Measurements from ENCODE around the gene SUCO. TPM values are rescaled to one million over a fixed set of nuclear protein-coding genes. Genes with fewer than 3 reads are reported as not detected.

The SUCO gene
- total and polyA plus RNA-seq, 2 experiments from 2014 or later: 18.0 to 49.8 TPM

DNA sequence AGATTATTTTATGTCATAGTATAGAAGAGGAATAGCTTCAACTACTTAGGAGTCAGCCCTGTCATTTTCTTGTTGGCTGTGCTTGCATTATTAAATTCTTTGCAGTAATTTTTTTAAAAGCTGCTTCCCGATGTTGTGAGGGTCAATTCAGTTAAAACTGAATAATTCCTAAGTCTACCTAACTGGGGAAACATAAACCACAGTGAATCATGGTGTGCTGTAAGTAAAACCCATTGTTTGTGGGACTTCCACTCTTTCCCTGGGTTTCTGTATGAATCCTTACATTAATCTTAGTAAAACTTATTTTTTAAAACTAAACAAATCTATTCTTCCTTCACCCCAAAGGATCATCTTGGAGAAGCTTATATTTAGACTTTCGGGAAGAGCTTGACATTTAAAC is 4.4 kb downstream of the SUCO start:
- no peaks in the 10 kb centered on the region for H3F3A ChIP-seq (replicated peaks; ENCODE audit: low read depth)
- no peaks in the 10 kb centered on the region for H4K20me1 ChIP-seq (replicated peaks; ENCODE audit: insufficient read depth)
- peaks cover 58% of the 10 kb centered on the region for H3K4me1 ChIP-seq (ENCODE audit: insufficient read depth)
- TF ChIP-seq JUNB (IDR thresholded peaks at IDR 0.05; ENCODE audit: unreplicated experiment): no peak
- no peak for TF ChIP-seq ZNF331 (CRISPR knock-in tag; IDR thresholded peaks at IDR 0.05; ENCODE audit: low read depth)
- no peak for TF ChIP-seq POLR2AphosphoS5 (IDR thresholded peaks at IDR 0.05; ENCODE audit: low read depth)
- TF ChIP-seq STAT1 (IDR thresholded peaks at IDR 0.05; ENCODE audit: unreplicated experiment): no peak
- TF ChIP-seq EZH2 (IDR thresholded peaks at IDR 0.05; ENCODE audit: low read depth, unreplicated experiment): no peak
- TF ChIP-seq, protein P1, sequence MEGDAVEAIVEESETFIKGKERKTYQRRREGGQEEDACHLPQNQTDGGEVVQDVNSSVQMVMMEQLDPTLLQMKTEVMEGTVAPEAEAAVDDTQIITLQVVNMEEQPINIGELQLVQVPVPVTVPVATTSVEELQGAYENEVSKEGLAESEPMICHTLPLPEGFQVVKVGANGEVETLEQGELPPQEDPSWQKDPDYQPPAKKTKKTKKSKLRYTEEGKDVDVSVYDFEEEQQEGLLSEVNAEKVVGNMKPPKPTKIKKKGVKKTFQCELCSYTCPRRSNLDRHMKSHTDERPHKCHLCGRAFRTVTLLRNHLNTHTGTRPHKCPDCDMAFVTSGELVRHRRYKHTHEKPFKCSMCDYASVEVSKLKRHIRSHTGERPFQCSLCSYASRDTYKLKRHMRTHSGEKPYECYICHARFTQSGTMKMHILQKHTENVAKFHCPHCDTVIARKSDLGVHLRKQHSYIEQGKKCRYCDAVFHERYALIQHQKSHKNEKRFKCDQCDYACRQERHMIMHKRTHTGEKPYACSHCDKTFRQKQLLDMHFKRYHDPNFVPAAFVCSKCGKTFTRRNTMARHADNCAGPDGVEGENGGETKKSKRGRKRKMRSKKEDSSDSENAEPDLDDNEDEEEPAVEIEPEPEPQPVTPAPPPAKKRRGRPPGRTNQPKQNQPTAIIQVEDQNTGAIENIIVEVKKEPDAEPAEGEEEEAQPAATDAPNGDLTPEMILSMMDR (conservative IDR thresholded peaks at IDR 0.05; ENCODE audit: low read depth in 2 of 2): no peak
- no peak for TF ChIP-seq EZH2phosphoT487 (IDR thresholded peaks at IDR 0.05; ENCODE audit: unreplicated experiment)
- no peak for TF ChIP-seq NANOG (IDR thresholded peaks at IDR 0.05; ENCODE audit: borderline replicate concordance)
- TF ChIP-seq, protein P2, sequence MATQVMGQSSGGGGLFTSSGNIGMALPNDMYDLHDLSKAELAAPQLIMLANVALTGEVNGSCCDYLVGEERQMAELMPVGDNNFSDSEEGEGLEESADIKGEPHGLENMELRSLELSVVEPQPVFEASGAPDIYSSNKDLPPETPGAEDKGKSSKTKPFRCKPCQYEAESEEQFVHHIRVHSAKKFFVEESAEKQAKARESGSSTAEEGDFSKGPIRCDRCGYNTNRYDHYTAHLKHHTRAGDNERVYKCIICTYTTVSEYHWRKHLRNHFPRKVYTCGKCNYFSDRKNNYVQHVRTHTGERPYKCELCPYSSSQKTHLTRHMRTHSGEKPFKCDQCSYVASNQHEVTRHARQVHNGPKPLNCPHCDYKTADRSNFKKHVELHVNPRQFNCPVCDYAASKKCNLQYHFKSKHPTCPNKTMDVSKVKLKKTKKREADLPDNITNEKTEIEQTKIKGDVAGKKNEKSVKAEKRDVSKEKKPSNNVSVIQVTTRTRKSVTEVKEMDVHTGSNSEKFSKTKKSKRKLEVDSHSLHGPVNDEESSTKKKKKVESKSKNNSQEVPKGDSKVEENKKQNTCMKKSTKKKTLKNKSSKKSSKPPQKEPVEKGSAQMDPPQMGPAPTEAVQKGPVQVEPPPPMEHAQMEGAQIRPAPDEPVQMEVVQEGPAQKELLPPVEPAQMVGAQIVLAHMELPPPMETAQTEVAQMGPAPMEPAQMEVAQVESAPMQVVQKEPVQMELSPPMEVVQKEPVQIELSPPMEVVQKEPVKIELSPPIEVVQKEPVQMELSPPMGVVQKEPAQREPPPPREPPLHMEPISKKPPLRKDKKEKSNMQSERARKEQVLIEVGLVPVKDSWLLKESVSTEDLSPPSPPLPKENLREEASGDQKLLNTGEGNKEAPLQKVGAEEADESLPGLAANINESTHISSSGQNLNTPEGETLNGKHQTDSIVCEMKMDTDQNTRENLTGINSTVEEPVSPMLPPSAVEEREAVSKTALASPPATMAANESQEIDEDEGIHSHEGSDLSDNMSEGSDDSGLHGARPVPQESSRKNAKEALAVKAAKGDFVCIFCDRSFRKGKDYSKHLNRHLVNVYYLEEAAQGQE (IDR thresholded peaks at IDR 0.05; ENCODE audit: unreplicated experiment): no peak
- TF ChIP-seq, protein P3, sequence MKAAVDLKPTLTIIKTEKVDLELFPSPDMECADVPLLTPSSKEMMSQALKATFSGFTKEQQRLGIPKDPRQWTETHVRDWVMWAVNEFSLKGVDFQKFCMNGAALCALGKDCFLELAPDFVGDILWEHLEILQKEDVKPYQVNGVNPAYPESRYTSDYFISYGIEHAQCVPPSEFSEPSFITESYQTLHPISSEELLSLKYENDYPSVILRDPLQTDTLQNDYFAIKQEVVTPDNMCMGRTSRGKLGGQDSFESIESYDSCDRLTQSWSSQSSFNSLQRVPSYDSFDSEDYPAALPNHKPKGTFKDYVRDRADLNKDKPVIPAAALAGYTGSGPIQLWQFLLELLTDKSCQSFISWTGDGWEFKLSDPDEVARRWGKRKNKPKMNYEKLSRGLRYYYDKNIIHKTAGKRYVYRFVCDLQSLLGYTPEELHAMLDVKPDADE (IDR thresholded peaks at IDR 0.05): no peak
- no peak for TF ChIP-seq CREB1 (CRISPR knock-in tag; IDR thresholded peaks at IDR 0.05; ENCODE audit: low read depth)
- TF ChIP-seq ZNF114 (CRISPR knock-in tag; IDR thresholded peaks at IDR 0.05): no peak
- TF ChIP-seq, protein P4, sequence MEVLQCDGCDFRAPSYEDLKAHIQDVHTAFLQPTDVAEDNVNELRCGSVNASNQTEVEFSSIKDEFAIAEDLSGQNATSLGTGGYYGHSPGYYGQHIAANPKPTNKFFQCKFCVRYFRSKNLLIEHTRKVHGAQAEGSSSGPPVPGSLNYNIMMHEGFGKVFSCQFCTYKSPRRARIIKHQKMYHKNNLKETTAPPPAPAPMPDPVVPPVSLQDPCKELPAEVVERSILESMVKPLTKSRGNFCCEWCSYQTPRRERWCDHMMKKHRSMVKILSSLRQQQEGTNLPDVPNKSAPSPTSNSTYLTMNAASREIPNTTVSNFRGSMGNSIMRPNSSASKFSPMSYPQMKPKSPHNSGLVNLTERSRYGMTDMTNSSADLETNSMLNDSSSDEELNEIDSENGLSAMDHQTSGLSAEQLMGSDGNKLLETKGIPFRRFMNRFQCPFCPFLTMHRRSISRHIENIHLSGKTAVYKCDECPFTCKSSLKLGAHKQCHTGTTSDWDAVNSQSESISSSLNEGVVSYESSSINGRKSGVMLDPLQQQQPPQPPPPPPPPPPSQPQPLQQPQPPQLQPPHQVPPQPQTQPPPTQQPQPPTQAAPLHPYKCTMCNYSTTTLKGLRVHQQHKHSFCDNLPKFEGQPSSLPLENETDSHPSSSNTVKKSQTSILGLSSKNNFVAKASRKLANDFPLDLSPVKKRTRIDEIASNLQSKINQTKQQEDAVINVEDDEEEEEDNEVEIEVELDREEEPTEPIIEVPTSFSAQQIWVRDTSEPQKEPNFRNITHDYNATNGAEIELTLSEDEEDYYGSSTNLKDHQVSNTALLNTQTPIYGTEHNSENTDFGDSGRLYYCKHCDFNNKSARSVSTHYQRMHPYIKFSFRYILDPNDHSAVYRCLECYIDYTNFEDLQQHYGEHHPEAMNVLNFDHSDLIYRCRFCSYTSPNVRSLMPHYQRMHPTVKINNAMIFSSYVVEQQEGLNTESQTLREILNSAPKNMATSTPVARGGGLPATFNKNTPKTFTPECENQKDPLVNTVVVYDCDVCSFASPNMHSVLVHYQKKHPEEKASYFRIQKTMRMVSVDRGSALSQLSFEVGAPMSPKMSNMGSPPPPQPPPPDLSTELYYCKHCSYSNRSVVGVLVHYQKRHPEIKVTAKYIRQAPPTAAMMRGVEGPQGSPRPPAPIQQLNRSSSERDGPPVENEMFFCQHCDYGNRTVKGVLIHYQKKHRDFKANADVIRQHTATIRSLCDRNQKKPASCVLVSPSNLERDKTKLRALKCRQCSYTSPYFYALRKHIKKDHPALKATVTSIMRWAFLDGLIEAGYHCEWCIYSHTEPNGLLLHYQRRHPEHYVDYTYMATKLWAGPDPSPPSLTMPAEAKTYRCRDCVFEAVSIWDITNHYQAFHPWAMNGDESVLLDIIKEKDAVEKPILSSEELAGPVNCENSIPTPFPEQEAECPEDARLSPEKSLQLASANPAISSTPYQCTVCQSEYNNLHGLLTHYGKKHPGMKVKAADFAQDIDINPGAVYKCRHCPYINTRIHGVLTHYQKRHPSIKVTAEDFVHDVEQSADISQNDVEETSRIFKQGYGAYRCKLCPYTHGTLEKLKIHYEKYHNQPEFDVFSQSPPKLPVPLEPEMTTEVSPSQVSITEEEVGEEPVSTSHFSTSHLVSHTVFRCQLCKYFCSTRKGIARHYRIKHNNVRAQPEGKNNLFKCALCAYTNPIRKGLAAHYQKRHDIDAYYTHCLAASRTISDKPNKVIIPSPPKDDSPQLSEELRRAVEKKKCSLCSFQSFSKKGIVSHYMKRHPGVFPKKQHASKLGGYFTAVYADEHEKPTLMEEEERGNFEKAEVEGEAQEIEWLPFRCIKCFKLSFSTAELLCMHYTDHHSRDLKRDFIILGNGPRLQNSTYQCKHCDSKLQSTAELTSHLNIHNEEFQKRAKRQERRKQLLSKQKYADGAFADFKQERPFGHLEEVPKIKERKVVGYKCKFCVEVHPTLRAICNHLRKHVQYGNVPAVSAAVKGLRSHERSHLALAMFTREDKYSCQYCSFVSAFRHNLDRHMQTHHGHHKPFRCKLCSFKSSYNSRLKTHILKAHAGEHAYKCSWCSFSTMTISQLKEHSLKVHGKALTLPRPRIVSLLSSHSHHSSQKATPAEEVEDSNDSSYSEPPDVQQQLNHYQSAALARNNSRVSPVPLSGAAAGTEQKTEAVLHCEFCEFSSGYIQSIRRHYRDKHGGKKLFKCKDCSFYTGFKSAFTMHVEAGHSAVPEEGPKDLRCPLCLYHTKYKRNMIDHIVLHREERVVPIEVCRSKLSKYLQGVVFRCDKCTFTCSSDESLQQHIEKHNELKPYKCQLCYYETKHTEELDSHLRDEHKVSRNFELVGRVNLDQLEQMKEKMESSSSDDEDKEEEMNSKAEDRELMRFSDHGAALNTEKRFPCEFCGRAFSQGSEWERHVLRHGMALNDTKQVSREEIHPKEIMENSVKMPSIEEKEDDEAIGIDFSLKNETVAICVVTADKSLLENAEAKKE (CRISPR knock-in tag; IDR thresholded peaks at IDR 0.05): no peak
- H3K79me2 ChIP-seq (replicated peaks; ENCODE audit: insufficient read depth): peaks cover 89% of the 10 kb centered on the region
- H3K27ac ChIP-seq (ENCODE audit: low read depth): peak overlapping the region; percentile 66
- H3K27ac Mint-ChIP-seq: peak overlapping the region; percentile 87; the same call in 1 of the 2 replicates
- peak overlapping the region; percentile 48 for H3K4me3 Mint-ChIP-seq
- no peak for ATAC-seq
- H3K4me2 ChIP-seq: peak overlapping the region; percentile 61
- no peaks in the 10 kb centered on the region for H3K9me3 Mint-ChIP-seq
- peak overlapping the region; percentile 21 for H3K4me3 ChIP-seq
- no peaks in the 10 kb centered on the region for H3K9me2 ChIP-seq (ENCODE audit: insufficient read depth)
- no peaks in the 10 kb centered on the region for H3K36me3 Mint-ChIP-seq (ENCODE audit: low read depth)
- H3K4me1 Mint-ChIP-seq: peaks cover 59% of the 10 kb centered on the region
- H3K27me3 ChIP-seq (ENCODE audit: insufficient read depth): no peaks in the 10 kb centered on the region
- no peaks in the 10 kb centered on the region for H3K36me3 ChIP-seq (ENCODE audit: insufficient read depth)
- H2AFZ ChIP-seq: no peak overlapping the region
- DNase-seq (ENCODE audit: low spot score): no peak
- peaks cover 5% of the 10 kb centered on the region for H3K27me3 Mint-ChIP-seq (ENCODE audit: insufficient read depth, low read depth, poor library complexity)
